HCEC 1CT (cell line): Measurements from ENCODE around the gene HTRA3.
A peak's percentile ranks its signal among the peaks of the same experiment; 100 is the strongest.

Experiments used
- DNase-seq: peaks from one replicate; pipeline ENCODE4 v3.0.0-alpha.2; 2017

HTRA3 gene

GRCh38 chr4:8269535-8270417, at the start of gene HTRA3:
HTRA3 (plus strand) TSS chr4:8269754; CDS start chr4:8269969, 215 bp downstream.
- DNase-seq = no peak

- DNase-seq = no peak
Measured at GRCh38 chr4:8220661-8221450, 48.7 kb upstream of the HTRA3 start.

GRCh38 chr4:8221476-8221875, 48.1 kb upstream of the HTRA3 start:
- DNase-seq = no peak

GRCh38 chr4:8221985-8222384, 47.6 kb upstream of the HTRA3 start:
- no peak for DNase-seq

GRCh38 chr4:8222609-8223388, 46.8 kb upstream of the HTRA3 start:
- no peak for DNase-seq

GRCh38 chr4:8224267-8224974, 45.1 kb upstream of the HTRA3 start:
- no peak for DNase-seq

- no peak for DNase-seq
Measured at GRCh38 chr4:8224975-8225625, 44.5 kb upstream of the HTRA3 start.

- no peak for DNase-seq
Measured at GRCh38 chr4:8225706-8226443, 43.7 kb upstream of the HTRA3 start.

GRCh38 chr4:8227201-8227770, 42.3 kb upstream of the HTRA3 start:
- DNase-seq = no peak

GRCh38 chr4:8227771-8228318, 41.7 kb upstream of the HTRA3 start:
- no peak for DNase-seq

- DNase-seq = peak; percentile 70
Measured at GRCh38 chr4:8228319-8229250, 41.0 kb upstream of the HTRA3 start.

- no peak for DNase-seq
Measured at GRCh38 chr4:8229331-8229975, 40.1 kb upstream of the HTRA3 start.

- no peak for DNase-seq
Measured at GRCh38 chr4:8230033-8230432, 39.5 kb upstream of the HTRA3 start.

- DNase-seq = no peak
Measured at GRCh38 chr4:8230891-8231290, 38.7 kb upstream of the HTRA3 start.

- no peak for DNase-seq
Measured at GRCh38 chr4:8231551-8232049, 38.0 kb upstream of the HTRA3 start.

GRCh38 chr4:8232748-8233147, 36.8 kb upstream of the HTRA3 start:
- no peak for DNase-seq

- no peak for DNase-seq
Measured at GRCh38 chr4:8233672-8234484, 35.7 kb upstream of the HTRA3 start.

GRCh38 chr4:8234715-8235114, 34.8 kb upstream of the HTRA3 start:
- no peak for DNase-seq
